Endothelial cell of umbilical vein (primary cell): Measurements from ENCODE around the gene LRRC4B. TPM values are rescaled to one million over a fixed set of nuclear protein-coding genes. Genes with fewer than 3 reads are reported as not detected.

Source experiments
- BruUV-seq: library from RNA; stranded (reverse); fragments of 400-500 nt; replicated peaks from 2 replicates; lab custom pipeline; 2021; lab: Mats Ljungman, UMichigan
- CTCF ChIA-PET: fragments of 300-600, 350-600 bp; sonication (Branson Sonifier 250); formaldehyde crosslinking; loops from one replicate; lab custom pipeline; 2021; ENCODE audit warnings: antibody characterized with exemption, inconsistent platforms; lab: Charles Lee
- POLR2A ChIA-PET: fragments of 300-600, 350-600 bp; sonication (Branson Sonifier 250); formaldehyde crosslinking; loops from one replicate; lab custom pipeline; 2021; ENCODE audit warnings: antibody characterized with exemption, inconsistent platforms; lab: Charles Lee
- DNase-seq: peaks from one replicate; pipeline ENCODE4 v3.0.0-alpha.2; 2011; ENCODE audit warnings: low read depth, low spot score
- FAIRE-seq: peaks from 2 replicates; lab custom pipeline; 2011; peaks lifted over from hg19 to GRCh38; lab: Jason Lieb, UNC
- H2AFZ ChIP-seq: 2 replicates; pipeline ENCODE4 v1.6.0; 2012; ENCODE audit warnings: low read depth, low read length, control low read depth, inconsistent platforms
- H3K27ac ChIP-seq: 2 replicates; pipeline ENCODE4 v1.5.1; 2011; ENCODE audit warnings: low read depth, mild to moderate bottlenecking, control low read depth, low read length, moderate library complexity; ENCODE audit not compliant: insufficient read depth
- H3K27me3 ChIP-seq, 2 experiments: 2 replicates each; pipeline versions ENCODE4 v1.6.0 to v1.6.1; 2011; ENCODE audit warnings: low read length in 2 of 2, mixed read lengths in 1 of 2; ENCODE audit not compliant: control insufficient read depth in 2 of 2, insufficient read depth in 2 of 2
- H3K36me3 ChIP-seq, 2 experiments: 2 replicates in 1 of 2; 3 replicates in 1 of 2; pipeline ENCODE4 v1.5.1; 2011; ENCODE audit warnings: low read length in 2 of 2, mild to moderate bottlenecking in 1 of 2, moderate library complexity in 1 of 2; ENCODE audit not compliant: control insufficient read depth in 2 of 2, insufficient read depth in 2 of 2; ENCODE audit errors: extremely low read depth in 1 of 2
- H3K4me1 ChIP-seq: 3 replicates; pipeline ENCODE4 v1.5.1; 2011; ENCODE audit warnings: mild to moderate bottlenecking, low read length; ENCODE audit not compliant: control insufficient read depth, insufficient read depth; ENCODE audit errors: extremely low read depth
- H3K4me2 ChIP-seq: 2 replicates; pipeline ENCODE4 v1.6.1; 2011; ENCODE audit warnings: low read length, control low read depth, mixed read lengths; ENCODE audit not compliant: insufficient read depth
- H3K4me3 ChIP-seq, 3 experiments: fragments of 200-600 bp in 1 of 3; sonication (generic), shearing (Covaris generic) in 1 of 3; replicated peaks in 1 of 3; 2 replicates each; pipeline ENCODE4 v1.5.1; 2011 to 2016; ENCODE audit warnings: control low read depth in 3 of 3, low read length in 3 of 3, mild to moderate bottlenecking in 2 of 3, inconsistent platforms in 1 of 3, low read depth in 1 of 3, moderate library complexity in 1 of 3; ENCODE audit not compliant: insufficient read depth in 1 of 3
- H3K79me2 ChIP-seq: 2 replicates; pipeline ENCODE4 v1.6.0; 2012; ENCODE audit warnings: low read length, inconsistent platforms; ENCODE audit not compliant: control insufficient read depth, insufficient read depth
- H3K9ac ChIP-seq: replicated peaks from 2 replicates; pipeline ENCODE3; 2011; ENCODE audit warnings: low read length, control low read depth; ENCODE audit not compliant: insufficient read depth; ENCODE audit errors: extremely low read depth
- H3K9me1 ChIP-seq: replicated peaks from 3 replicates; pipeline ENCODE4 v1.6.0; 2011; ENCODE audit warnings: mild to moderate bottlenecking, low read length; ENCODE audit not compliant: control insufficient read depth, insufficient read depth; ENCODE audit errors: extremely low read depth
- H3K9me3 ChIP-seq: replicated peaks from 2 replicates; pipeline ENCODE4 v1.5.1; 2012; ENCODE audit warnings: low read length, inconsistent platforms; ENCODE audit not compliant: control insufficient read depth, insufficient read depth
- H4K20me1 ChIP-seq: replicated peaks from 2 replicates; pipeline ENCODE3; 2011; ENCODE audit warnings: mild to moderate bottlenecking, low read length; ENCODE audit not compliant: control insufficient read depth, insufficient read depth; ENCODE audit errors: extremely low read depth
- CTCF ChIP-seq, 2 donors: IDR thresholded peaks; 1 replicate in 1 of 2; 2 replicates in 1 of 2; pipeline ENCODE4 v1.5.1; 2011; ENCODE audit warnings: low read length in 2 of 2, mild to moderate bottlenecking in 2 of 2, moderate library complexity in 2 of 2, control low read depth in 1 of 2, inconsistent platforms in 1 of 2, low read depth in 1 of 2; ENCODE audit not compliant: insufficient read depth in 1 of 2; ENCODE audit errors: extremely low read depth in 1 of 2
- EZH2 ChIP-seq: IDR thresholded peaks from 2 replicates; pipeline ENCODE4 v1.6.1; 2012; ENCODE audit warnings: borderline replicate concordance, low read depth, mild to moderate bottlenecking, moderate library complexity, low read length, inconsistent platforms; ENCODE audit not compliant: severe bottlenecking
- FOS ChIP-seq: IDR thresholded peaks from 2 replicates; pipeline ENCODE4 v1.6.1; 2011; ENCODE audit warnings: mild to moderate bottlenecking, low read length, moderate library complexity, borderline replicate concordance; ENCODE audit not compliant: insufficient read depth
- GATA2 ChIP-seq: IDR thresholded peaks from 2 replicates; pipeline ENCODE4 v1.7.0; 2011; ENCODE audit warnings: low read depth, mild to moderate bottlenecking, moderate library complexity, mixed read lengths, low read length; ENCODE audit not compliant: insufficient read length, insufficient read depth
- JUN ChIP-seq: IDR thresholded peaks from 2 replicates; pipeline ENCODE4 v1.6.1; 2011; ENCODE audit warnings: borderline replicate concordance, low read depth; ENCODE audit not compliant: insufficient read length, insufficient read depth
- MAX ChIP-seq: IDR thresholded peaks from 2 replicates; pipeline ENCODE4 v1.6.1; 2011; ENCODE audit not compliant: insufficient read depth, insufficient read length
- MYC ChIP-seq: IDR thresholded peaks from one replicate; pipeline ENCODE4 v1.6.1; 2011; ENCODE audit warnings: mild to moderate bottlenecking, low read depth, low read length
- POLR2A ChIP-seq: IDR thresholded peaks from 2 replicates; pipeline ENCODE4 v1.6.1; 2012; ENCODE audit warnings: low read depth, mild to moderate bottlenecking, control low read depth, low read length
- POLR2AphosphoS5 ChIP-seq: IDR thresholded peaks from 2 replicates; pipeline ENCODE4 v1.6.1; 2012; ENCODE audit warnings: low read depth, mild to moderate bottlenecking, control low read depth, low read length, moderate library complexity; ENCODE audit not compliant: insufficient read depth
- dilution Hi-C: fragments of 300-500 bp; cut with MboI; formaldehyde crosslinking; loops from one replicate; pipeline ENCODE4 v1.15.0; 2019; ENCODE audit warnings: low sequenced_read_pairs; ENCODE audit not compliant: extremely low pct_ligation_motif_present
- intact Hi-C: fragments of 100-400 bp; cut with micrococcal nuclease; formaldehyde crosslinking; loops from one replicate; pipeline ENCODE4 v1.10.0; 2022
- polyA plus RNA-seq, 4 experiments: library from polyadenylated mRNA; depleted of rRNA in 3 of 4; stranded (reverse) in 3 of 4; unstranded in 1 of 4; fragments of >200 nt; gene quantifications; 2 replicates each; pipeline versions ENCODE4 v1.2.1 to v1.2.3, GENCODE V29; 2011 to 2012; ENCODE audit warnings: missing spikeins in 1 of 4
- total RNA-seq: library from RNA; stranded (reverse); gene quantifications from 2 replicates; pipeline ENCODE4 v1.2.3, GENCODE V29; 2021

LRRC4B gene
- total and polyA plus RNA-seq, 2 donors (not counting 3 experiments of a cell fraction or from before 2014, with no cell fraction given): 0.08 TPM; not detected in 1

- intact Hi-C loops: no loop called here
Observed at GRCh38 chr19:50494186-50495019, 73.8 kb downstream of the LRRC4B start.

More at GRCh38 chr19:50494186-50495019, 73.8 kb downstream of the LRRC4B start:
- CTCF ChIA-PET: no interaction called here
- H3K4me2 ChIP-seq: no peak overlapping the region
- BruUV-seq: no TSS peak
- FAIRE-seq (no peak), DNase-seq (no peak)
- no peak overlapping the region for H2AFZ ChIP-seq
- H3K4me1 ChIP-seq: no peaks in the 10 kb centered on the region
- dilution Hi-C loops: no loop called here
- no peaks in the 10 kb centered on the region for H3K9me3 ChIP-seq
- no peaks in the 10 kb centered on the region for H3K9me1 ChIP-seq
- peaks cover 8 to 9% of the 10 kb centered on the region in 2 experiments for H3K27me3 ChIP-seq
- no peak overlapping the region for H3K9ac ChIP-seq
- H3K27ac ChIP-seq: no peak overlapping the region
- no peaks in the 10 kb centered on the region for H3K79me2 ChIP-seq
- no peak for TF ChIP-seq POLR2AphosphoS5
- TF ChIP-seq GATA2: no peak
- no peak for TF ChIP-seq CTCF (IDR thresholded peaks at IDR 0.05; ENCODE audit: extremely low read depth in 1 of 2, insufficient read depth in 1 of 2, low read depth in 1 of 2, low read length in 2 of 2)
- no peak for TF ChIP-seq MAX
- TF ChIP-seq JUN: no peak
- TF ChIP-seq POLR2A: no peak
- no peak for TF ChIP-seq FOS
- TF ChIP-seq EZH2: no peak
- TF ChIP-seq MYC: no peak
- POLR2A ChIA-PET: no interaction called here
- no peaks in the 10 kb centered on the region for H4K20me1 ChIP-seq
- H3K4me3 ChIP-seq: no peak overlapping the region
- no peaks in the 10 kb centered on the region for H3K36me3 ChIP-seq
